GM21825 (cell line): ENCODE results near the gene YTHDC1.
A peak's percentile ranks its signal among the peaks of the same experiment; 100 is the strongest.
"Not testable (repeated sequence)": the region's sequence is repeated elsewhere in the genome, so short reads cannot be mapped to it uniquely, and the experiment has no call there.

Experiments
- ATAC-seq: cut with Tn5 transposase; IDR thresholded peaks from one replicate; pipeline ENCODE4 v1.9.1; 2021; ENCODE audit warnings: mild to moderate bottlenecking, moderate library complexity; ENCODE audit not compliant: unreplicated experiment

YTHDC1 gene

GRCh38 chr4:68299492-68300457 is 50.1 kb downstream of the YTHDC1 start:
- ATAC-seq, result no peak

DNA sequence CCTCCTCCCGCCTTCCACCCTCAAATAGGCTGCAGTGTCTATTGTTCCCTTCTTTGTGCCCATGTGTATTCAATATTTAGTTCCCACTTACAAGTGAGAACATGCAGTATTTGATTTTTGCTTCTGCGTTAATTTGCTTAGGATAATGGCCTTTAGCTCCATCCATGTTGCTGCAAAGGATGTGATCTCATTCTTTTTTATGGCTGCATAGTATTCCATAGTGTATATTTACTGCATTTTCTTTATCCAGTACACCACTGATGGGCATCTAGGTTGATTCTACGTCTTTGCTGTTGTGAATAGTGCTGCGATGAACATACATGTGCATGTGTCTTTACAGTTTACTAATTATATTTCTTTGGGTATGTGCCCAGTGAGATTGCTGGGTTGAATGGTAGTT is 52.8 kb downstream of the YTHDC1 start:
- no peak for ATAC-seq

- no peak for ATAC-seq
These were observed 58.6 kb downstream of the YTHDC1 start for GRCh38 chr4:68291256-68291655.

GRCh38 chr4:68288393-68288740 is 61.5 kb downstream of the YTHDC1 start:
- no peak for ATAC-seq

- ATAC-seq, result no peak
These were observed 62.0 kb downstream of the YTHDC1 start for GRCh38 chr4:68287704-68288392.

DNA sequence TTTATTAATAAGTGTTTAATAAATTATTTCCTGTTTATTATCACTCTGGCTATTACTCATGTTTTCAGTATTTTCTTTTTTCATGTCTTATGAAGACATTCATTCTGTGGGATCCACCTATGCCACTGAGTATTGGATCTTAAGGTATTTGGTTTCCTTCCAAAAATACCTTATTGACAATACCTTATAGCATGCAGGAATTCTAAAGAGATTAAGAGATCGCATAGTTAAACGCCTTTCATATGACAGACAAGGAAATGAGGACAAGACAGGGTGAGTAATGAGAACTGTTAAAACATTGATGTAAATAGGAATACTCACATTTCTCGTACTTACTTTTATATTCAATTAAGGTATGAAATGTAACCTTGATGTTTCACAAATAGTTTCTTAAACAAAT is 66.2 kb downstream of the YTHDC1 start:
- no peak for ATAC-seq

DNA sequence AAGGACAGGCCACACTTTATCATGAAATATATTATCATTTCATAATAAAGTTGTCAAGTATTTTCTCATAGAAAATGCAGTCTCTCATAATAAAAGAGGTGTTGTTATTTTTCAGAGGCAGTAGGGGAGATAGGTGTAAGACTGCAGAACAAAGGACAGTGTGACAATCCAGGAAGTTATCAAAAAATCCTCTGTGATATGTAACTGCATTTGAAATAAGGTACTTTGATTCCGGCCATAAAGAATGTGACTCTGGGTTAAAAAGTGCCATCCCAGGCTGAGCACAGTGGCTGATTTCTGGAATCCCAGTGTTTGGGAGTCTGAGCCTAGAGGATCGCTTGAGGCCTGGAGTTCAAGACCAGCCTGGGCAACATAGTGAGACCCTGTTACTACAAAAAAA is 66.8 kb downstream of the YTHDC1 start:
- ATAC-seq, result no peak

- ATAC-seq, result not testable (repeated sequence)
These were observed 67.8 kb downstream of the YTHDC1 start for GRCh38 chr4:68281796-68282740.

GRCh38 chr4:68278029-68278428 is 71.9 kb downstream of the YTHDC1 start:
- ATAC-seq, result no peak

GRCh38 chr4:68277627-68278026 is 72.3 kb downstream of the YTHDC1 start:
- no peak for ATAC-seq

DNA sequence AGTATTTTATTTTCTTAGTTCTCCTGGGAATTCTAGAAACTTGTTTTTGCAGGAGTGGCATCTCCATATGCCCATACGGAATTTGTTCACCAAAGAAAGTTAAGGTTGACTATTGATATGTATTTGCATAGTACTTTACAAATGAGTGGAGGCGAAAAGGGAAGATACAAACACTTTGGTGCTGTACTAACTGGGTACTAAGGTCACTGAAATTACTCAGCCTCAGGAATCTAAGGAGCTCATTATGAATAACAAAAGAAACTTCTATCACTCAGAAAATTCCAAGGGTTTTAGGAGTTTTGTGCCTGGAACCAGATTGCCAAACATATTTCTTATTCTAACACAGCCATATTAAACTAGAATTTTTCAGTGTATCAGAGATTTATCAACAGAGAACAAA is 77.0 kb downstream of the YTHDC1 start:
- ATAC-seq, result peak; percentile 17

DNA sequence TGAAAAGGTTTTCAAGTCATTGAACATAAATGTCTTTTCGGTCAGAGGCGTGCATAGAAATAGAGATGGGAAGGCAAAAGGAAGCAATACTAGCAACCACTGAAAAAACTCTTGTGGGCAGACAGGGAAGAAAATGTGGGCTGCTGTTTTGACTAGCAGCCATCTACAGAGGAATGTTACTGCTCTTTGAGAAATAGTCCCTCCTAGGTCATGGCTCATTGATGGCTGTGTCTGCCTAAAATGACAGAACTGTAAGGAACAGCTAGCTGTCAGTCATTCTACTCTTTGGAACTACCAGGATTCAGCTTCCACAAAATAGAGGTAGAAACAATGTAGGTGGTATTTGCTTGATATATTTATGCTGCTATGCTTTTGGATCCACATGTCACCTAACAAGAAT is 77.5 kb downstream of the YTHDC1 start:
- ATAC-seq, result peak; percentile 46

GRCh38 chr4:68271851-68272357 is 78.0 kb downstream of the YTHDC1 start:
- peak; percentile 72 for ATAC-seq

GRCh38 chr4:68267433-68267944 is 82.4 kb downstream of the YTHDC1 start:
- ATAC-seq, result no peak

DNA sequence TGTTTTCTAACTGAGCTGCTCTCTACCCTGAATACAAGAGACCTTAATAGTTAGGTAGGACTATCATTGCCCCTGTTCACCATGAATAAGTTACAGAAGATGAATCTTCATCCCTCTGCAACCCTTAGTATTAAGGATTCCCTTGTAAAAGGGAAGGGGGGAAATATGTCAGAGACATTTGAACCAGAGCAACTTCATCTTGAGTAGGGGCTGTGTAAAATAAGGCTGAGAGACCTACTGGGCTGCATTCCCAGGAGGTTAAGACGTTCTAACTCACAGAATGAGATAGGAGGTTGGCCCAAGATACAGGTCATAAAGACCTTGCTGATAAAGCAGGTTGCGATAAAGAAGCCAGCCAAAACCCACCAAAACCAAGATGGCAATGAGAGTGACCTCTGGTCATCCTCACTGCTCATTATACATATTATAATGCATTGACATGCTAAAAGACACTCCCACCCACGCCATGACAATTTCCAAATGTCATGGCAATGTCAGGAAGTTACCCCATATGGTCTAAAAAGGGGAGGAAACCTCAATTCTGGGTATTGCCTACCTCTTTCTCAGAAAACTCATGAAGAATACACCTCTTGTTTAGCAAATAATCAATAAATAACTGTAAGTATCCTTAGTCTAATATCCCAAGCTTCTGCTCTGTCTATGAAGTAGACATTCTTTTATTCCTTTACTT is 84.9 kb downstream of the YTHDC1 start:
- ATAC-seq, result no peak
